ENCODE measurements around the gene ISM1.

Gene ISM1

GRCh38 chr20:13340088-13340487 is 119.0 kb downstream of the ISM1 start:
- in situ Hi-C loops (cut with MboI; ENCODE audit: low sequenced_read_pairs): no loop called here

- in situ Hi-C loops (cut with MboI; ENCODE audit: low sequenced_read_pairs): no loop called here
Observed at GRCh38 chr20:13341737-13342393, 120.8 kb downstream of the ISM1 start.

- in situ Hi-C loops (cut with MboI; ENCODE audit: low sequenced_read_pairs): no loop called here
Observed at GRCh38 chr20:13342469-13343242, 121.6 kb downstream of the ISM1 start.

- in situ Hi-C loops (cut with MboI; ENCODE audit: low sequenced_read_pairs): no loop called here
Observed at GRCh38 chr20:13344671-13345070, 123.6 kb downstream of the ISM1 start.

- in situ Hi-C loops (cut with MboI; ENCODE audit: low sequenced_read_pairs): no loop called here
Observed at GRCh38 chr20:13348311-13349234, 127.5 kb downstream of the ISM1 start.

GRCh38 chr20:13349235-13349604 is 128.1 kb downstream of the ISM1 start:
- in situ Hi-C loops (cut with MboI; ENCODE audit: low sequenced_read_pairs): no loop called here

All from HL-60/S4 treated with retinoic acid at 250 ng/mL for 4 days and 3 days (cell line).